NCI-H526 treated with DMSO at 0.1 percent for 48 hours (cell line): ENCODE results near the gene JARID2.

Source experiments
- DNase-seq: peaks from one replicate; lab custom pipeline; 2025; lab: John Stamatoyannopoulos, UW

JARID2 gene

DNA sequence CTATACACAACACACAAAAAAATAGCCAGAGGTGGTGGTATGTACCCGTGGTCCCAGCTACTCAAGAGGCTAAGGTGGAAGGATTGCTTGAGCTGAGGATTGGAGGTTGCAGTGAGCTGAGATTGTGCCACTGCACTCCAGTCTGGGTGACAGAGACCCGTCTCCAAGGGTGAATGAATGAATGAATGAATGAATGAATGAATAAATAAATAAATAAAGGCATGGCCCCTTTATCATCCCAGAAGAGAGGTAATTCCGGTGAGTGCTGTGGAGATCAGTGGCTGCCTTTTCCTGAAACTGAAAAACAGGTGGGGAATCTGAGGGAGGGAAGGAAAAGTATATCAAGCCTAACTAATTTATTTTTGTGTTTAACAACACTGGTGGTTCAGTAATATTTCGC lies 90.0 kb downstream of the JARID2 start:
- DNase-seq: no peak

DNA sequence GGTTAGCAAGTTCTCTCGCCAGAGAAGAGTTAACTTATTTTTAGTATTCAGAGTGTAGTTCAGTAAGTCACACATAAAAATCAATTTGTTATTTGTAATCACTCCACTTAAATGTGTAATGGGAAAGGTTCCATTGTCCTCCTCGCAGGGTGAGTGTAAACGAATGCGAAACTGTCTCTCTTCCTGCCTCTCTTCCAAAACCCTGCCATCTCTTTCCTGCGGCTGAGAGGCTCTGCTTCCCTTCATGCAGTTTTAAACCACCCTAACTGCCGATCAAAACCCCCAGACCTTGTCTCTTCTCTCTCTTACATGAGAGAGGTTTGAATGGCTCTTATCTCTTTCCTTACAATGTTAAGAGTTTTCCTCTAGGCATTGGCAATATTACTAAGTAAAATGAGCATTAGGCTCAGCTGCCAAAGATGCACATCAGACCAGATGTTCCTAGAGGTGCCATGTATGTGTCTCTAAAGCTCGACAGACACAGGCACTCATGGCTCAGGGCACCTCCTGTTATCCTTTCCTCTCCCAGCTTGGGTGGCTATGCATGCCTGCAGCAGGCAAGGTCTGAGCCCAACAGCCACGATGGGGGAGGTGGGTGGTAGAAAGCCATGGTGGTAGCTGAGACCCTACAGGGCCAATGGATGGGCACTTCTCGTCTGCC lies 91.2 kb downstream of the JARID2 start:
- no peak for DNase-seq

- no peak for DNase-seq
These were observed 91.7 kb downstream of the JARID2 start for GRCh38 chr6:15337582-15337981.

- DNase-seq: no peak
These were observed 92.6 kb downstream of the JARID2 start for GRCh38 chr6:15338476-15338875.

DNA sequence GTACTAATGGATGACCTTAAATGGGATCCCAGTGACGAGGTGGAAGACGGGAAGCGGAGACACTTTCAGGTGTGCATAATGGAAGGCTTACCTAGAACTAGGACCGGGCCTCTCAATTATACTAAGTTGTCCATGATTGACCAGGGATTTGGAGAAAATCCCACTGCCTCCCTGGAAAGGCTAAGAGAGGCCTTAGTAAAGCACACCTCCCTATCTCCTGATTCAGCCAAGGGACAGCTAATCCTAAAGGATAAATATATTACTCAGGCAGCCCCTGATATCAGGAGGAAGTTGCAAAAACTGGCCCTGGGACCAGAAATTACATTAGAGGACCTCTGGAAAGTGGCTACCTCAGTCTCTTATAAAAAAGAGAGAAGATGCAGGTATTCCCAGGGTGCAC lies 93.2 kb downstream of the JARID2 start:
- no peak for DNase-seq

DNA sequence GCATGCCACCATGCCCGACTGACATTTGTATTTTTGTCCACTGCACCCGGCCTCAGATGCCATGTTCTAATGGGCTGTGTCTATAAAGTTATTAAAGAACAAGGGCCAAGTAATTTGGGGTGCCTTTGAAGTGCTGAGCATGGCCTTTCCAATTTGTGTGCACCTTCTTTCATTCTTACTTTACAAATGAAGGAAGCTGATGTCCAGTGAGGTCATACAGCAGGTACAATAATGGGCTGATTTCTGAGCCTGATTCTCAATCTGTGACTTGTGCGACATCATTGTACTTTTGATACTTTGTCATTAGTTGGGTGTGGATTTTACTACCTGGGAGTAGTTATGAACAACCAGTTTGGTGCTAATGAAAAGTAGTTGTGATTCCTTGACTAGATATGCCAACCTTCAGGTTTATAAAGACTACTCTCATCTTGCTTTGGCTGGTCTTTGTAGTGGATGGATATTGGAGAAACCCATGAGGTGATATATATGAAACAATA lies 94.3 kb downstream of the JARID2 start:
- no peak for DNase-seq

- no peak for DNase-seq
These were observed 94.9 kb downstream of the JARID2 start for GRCh38 chr6:15340775-15341174.

DNA sequence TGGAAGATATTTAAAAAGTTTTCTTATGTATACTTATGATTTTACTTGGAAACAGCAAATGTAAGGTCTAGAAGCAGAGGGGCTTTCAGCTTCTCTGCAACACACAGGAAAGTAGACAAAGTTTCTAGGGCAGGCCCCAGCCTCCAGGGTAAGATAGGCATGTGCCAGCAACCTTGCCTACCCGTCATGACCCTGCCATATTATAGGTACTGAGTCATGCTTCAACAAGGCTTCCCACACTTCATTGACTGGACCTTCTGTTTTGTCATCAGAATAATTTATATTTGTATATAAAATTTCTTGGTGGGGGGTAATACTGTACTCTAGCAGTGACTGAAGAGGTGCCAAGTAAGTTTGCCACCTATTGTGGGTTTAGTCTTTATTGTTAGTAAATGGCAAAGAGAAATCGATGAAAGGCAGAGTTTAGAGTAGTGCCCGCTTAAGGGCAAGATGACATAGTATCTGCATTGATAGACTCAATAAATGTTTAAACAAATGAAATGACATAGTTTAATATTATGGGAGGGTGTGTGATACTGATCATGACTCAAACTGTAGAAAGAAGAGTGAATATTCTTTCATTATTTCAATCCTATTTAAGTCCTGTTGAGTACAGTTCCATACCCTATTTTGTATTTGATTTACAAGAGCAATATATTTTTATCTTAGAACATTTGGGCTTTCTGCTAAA lies 95.6 kb downstream of the JARID2 start:
- DNase-seq: no peak

DNA sequence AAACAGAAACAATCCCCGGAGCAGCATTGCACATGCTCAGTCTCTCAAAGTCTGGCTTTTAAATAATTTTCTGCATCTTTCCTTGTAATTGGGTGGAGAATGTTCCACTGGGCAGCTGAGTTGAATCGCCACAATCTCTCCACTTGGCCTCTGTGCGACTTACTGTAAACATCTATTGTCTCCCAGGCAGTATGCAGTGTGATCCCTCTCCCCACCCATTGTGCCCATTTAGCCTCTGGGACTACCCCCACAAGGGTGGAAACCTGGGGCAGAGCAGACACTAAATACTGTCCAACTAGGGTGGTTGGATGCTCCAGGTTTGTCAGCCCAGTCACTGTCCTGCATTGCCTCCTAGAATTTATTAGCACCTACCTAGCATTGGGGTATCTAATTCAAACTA lies 96.2 kb downstream of the JARID2 start:
- DNase-seq: no peak

- DNase-seq: no peak
These were observed 97.8 kb downstream of the JARID2 start for GRCh38 chr6:15343490-15344191.

DNA sequence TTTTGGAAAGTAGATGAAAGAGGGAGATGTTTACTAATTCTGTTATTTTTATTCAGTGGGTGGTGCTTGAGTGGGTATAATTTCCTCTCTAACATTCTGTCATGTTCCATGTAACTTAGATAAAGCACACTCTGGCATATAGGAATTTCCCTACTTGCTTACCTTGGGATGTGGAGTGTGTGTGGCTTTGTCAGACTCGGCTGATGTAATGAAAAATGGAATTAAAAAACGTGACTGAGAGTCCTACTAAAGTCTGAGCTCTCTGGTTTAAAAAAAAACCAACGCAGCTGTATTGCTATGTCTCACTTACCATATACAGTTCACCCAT lies 98.3 kb downstream of the JARID2 start:
- no peak for DNase-seq

DNA sequence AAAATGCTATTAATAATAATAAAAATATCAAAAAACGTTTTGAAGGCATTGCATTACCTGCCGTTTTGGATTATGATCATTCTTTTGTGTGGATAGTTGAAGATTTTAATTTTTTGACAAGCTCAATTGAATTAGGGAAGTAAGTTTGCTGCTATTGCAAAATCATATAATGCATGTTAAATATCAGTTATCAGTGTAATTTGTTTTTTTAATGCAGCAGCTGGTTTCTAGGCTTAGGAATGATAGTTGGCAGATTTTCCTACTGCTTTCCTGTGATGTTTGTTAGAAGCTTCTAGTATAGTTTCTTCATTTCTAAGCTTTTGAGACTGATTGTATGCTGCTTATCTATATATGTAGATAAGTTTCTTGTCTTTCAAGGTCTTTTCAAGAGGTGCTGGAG lies 99.0 kb downstream of the JARID2 start:
- DNase-seq: no peak

DNA sequence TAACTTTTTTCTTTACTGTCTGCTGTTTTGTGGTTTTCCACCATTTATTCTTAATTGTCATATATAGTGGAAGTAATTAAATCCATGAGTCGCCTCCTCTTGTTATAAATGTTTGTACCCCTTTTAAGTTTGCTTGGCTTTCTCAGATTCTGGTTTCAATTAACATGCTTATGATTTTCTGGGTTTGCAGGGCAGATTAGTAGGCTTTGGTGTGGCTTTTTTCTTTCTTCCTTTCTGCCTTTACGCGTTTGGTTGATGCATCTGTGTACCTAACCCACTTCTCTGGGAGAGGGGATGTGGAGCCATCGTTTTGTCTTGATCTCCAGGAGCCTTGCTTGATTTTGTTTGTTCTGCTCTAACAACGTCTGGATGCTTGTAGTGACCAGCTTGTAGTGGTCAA lies 100.4 kb downstream of the JARID2 start:
- no peak for DNase-seq

DNA sequence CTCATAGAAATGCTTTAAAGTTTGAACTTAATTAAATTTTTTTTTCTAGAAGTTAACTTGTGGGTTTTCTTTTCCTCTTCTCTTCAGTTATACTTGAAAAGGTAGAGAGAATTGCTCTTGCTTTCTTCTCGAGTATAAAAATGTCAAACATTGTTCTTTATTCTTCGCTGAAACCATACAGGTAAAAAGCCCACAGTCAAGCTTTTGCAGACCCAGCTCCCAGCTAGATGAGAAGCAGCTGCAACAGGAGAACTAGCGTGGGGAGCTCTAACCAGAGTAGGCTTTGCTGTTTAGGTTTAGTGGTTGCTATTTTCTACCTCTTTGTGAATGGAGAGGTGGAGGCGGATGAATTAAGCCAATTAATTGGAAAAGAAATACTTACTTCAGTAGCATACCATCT lies 102.7 kb downstream of the JARID2 start:
- DNase-seq: no peak

GRCh38 chr6:15349379-15349778 lies 103.5 kb downstream of the JARID2 start:
- DNase-seq: no peak

DNA sequence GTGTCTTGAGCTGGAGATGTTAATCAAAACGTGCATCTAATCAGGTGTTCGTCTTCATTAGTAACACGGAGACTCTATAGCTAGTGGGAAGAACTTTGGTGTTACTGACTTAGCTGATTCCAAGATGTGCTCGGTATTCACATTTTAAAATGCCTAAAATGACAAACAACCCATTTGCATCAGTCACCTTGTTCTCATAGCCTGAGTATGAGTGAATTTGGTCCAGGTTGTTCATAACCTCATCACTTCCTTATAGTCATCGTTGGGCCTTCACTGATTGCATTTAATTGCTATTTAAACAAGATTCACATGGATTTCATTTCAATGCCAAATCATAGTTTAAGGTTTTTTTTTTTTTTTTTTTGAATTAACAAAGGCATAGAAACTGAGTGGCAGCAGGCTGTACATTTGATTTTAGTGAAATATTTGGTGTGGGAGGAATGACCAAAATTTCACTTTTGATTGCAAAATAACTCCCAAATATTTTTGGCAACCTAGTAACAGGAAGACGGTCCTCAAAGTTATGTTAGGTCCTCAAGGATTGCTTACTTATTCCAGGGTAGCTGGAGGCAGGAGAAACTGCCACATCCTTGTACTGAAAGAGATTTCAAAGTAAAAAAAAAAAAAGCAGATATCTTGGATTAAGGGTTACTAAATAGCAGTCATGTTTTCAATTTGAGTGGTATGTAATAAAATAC lies 104.7 kb downstream of the JARID2 start:
- DNase-seq: no peak

- no peak for DNase-seq
These were observed 105.8 kb downstream of the JARID2 start for GRCh38 chr6:15351631-15352030.

DNA sequence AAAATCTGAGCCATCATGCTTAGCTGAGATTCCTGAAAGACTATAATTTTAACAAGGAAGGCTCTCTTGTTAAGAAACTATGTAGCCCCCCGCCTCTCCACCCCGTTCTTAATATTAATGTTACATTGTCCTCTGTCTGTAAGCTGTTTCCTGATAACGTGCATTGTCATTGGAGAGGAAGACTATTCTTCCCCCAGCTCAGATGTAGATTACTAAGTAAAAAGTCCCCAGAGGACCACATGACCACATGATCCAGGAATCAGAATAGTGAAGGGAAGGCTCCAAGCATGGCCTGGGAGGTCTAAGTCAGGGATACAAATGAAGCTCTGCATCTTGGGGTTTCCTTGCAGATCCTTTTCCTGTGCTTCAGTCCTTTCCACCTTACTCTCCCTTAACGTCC lies 106.4 kb downstream of the JARID2 start:
- no peak for DNase-seq

DNA sequence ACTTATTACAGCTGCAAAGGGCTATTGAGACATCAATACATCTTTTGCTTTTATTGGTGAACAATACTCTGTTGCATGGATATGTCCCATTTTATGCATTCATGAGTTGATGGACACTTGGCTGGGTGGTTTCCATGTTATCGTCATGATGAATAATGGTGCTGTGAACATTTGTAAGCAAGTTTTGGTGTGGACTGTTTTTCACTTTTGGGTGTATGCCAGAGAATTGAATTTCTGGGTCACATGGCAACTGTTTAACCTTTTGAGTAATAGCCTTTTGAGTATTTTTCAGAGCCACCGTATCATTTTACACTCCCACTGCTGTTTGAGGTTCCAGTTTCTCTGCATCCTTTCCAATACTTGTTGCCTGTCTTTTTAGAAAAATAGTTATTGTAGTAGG lies 107.0 kb downstream of the JARID2 start:
- no peak for DNase-seq

GRCh38 chr6:15355683-15356099 lies 109.8 kb downstream of the JARID2 start:
- no peak for DNase-seq

DNA sequence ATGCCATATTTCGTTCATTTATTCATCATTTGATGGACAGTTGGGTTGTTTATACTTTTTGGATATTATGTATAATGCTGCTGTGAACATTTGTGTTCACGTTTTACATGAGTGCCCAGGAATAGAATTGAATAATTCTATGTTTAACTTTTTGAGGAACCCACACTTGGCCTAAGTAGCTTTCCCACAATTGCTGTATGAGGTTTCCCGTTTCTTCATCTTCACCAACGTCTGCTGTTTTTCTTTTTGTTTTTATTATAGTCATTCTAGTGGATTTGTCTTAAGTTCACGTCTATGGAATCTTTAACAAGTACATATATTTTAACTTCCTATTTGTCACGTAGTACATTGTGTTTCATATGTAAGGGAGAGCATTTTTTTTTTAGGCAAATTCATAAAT lies 110.3 kb downstream of the JARID2 start:
- DNase-seq: no peak

- DNase-seq: no peak
These were observed 111.1 kb downstream of the JARID2 start for GRCh38 chr6:15356937-15357336.

- no peak for DNase-seq
These were observed 111.9 kb downstream of the JARID2 start for GRCh38 chr6:15357782-15358181.
